T-cell (primary cell): ENCODE results near the gene ZBTB25. TPM values are rescaled to one million over a fixed set of nuclear protein-coding genes. Genes with fewer than 3 reads are reported as not detected.

ENCODE experiments used
- ATAC-seq, 4 experiments: fragments of 200-7000 bp in 3 of 4; fragments of 150-1000 bp in 1 of 4; cut with Tn5 transposase; replicated peaks in 1 of 4; 1 replicate in 3 of 4; 2 replicates in 1 of 4; pipeline ENCODE4 v1.10.0; 2021; ENCODE audit warnings: moderate library complexity in 3 of 4, mild to moderate bottlenecking in 2 of 4, moderate number of reproducible peaks in 1 of 4
- CTCF ChIA-PET, 2 donors: fragments of 300-600 bp; sonication (Branson Sonifier 250); formaldehyde crosslinking; loops; one replicate each; lab custom pipeline; 2022; ENCODE audit warnings: antibody characterized with exemption in 2 of 2; lab: Charles Lee
- POLR2A ChIA-PET, 2 donors: fragments of 300-600 bp; sonication (Branson Sonifier 250); formaldehyde crosslinking; loops; one replicate each; lab custom pipeline; 2022; ENCODE audit warnings: antibody characterized with exemption in 2 of 2; lab: Charles Lee
- DNase-seq, 35 experiments: peaks; one replicate each; pipeline versions ENCODE4 v3.0.0 to v3.0.0-alpha.2; 2013 to 2023
- H3K27ac ChIP-seq: one replicate; pipeline ENCODE4 v1.5.1; 2013; ENCODE audit warnings: low read length
- H3K27me3 ChIP-seq, 2 experiments: replicated peaks in 1 of 2; 1 replicate in 1 of 2; 2 replicates in 1 of 2; pipeline versions ENCODE4 v1.6.1 to v1.7.0; 2013; ENCODE audit warnings: low read length in 1 of 2, mixed read lengths in 1 of 2; ENCODE audit not compliant: control insufficient read depth in 2 of 2, insufficient read depth in 2 of 2; ENCODE audit errors: extremely low read depth in 1 of 2
- H3K36me3 ChIP-seq, 2 donors: 1 replicate in 1 of 2; 2 replicates in 1 of 2; pipeline versions ENCODE4 v1.6.1 to v1.7.0; 2013; ENCODE audit warnings: low read length in 1 of 2; ENCODE audit not compliant: control insufficient read depth in 2 of 2, insufficient read depth in 1 of 2; ENCODE audit errors: extremely low read depth in 1 of 2
- H3K4me1 ChIP-seq, 2 experiments: 1 replicate in 1 of 2; 2 replicates in 1 of 2; pipeline versions ENCODE4 v1.6.1 to v1.7.0; 2013; ENCODE audit warnings: low read length in 2 of 2, mixed read lengths in 1 of 2; ENCODE audit not compliant: insufficient read depth in 2 of 2, control insufficient read depth in 1 of 2; ENCODE audit errors: extremely low read depth in 1 of 2
- H3K4me3 ChIP-seq, 2 donors: 1 replicate in 1 of 2; 2 replicates in 1 of 2; pipeline versions ENCODE4 v1.5.1 to v1.7.0; 2013; ENCODE audit warnings: mild to moderate bottlenecking in 2 of 2, low read length in 1 of 2, moderate library complexity in 1 of 2; ENCODE audit not compliant: control insufficient read depth in 1 of 2; ENCODE audit errors: extremely low read depth in 1 of 2
- H3K9me3 ChIP-seq: 2 replicates; pipeline ENCODE4 v1.7.0; 2013
- H3K27ac Mint-ChIP-seq, 2 donors: one replicate each; pipeline ENCODE4 v1.8.0; 2020 to 2021; ENCODE audit warnings: mild to moderate bottlenecking in 2 of 2, mixed read lengths in 2 of 2
- H3K27me3 Mint-ChIP-seq, 2 donors: one replicate each; pipeline ENCODE4 v1.8.0; 2021 to 2022; ENCODE audit warnings: mixed read lengths in 2 of 2
- H3K36me3 Mint-ChIP-seq: one replicate; pipeline ENCODE4 v1.8.0; 2021; ENCODE audit warnings: mixed read lengths
- H3K4me1 Mint-ChIP-seq, 3 donors: one replicate each; pipeline ENCODE4 v1.8.0; 2020 to 2022; ENCODE audit warnings: mixed read lengths in 3 of 3, mild to moderate bottlenecking in 1 of 3
- H3K4me3 Mint-ChIP-seq, 3 donors: one replicate each; pipeline ENCODE4 v1.8.0; 2020 to 2022; ENCODE audit warnings: mild to moderate bottlenecking in 3 of 3, mixed read lengths in 3 of 3, moderate library complexity in 3 of 3
- H3K9me3 Mint-ChIP-seq, 3 donors: one replicate each; pipeline ENCODE4 v1.8.0; 2020 to 2022; ENCODE audit warnings: mixed read lengths in 3 of 3
- WGBS: methylation state at CpG from one replicate; pipeline ENCODE4 v1.1.5; 2013; ENCODE audit warnings: missing lambda C conversion rate; ENCODE audit not compliant: insufficient coverage; 5-methylcytosine and 5-hydroxymethylcytosine counted together
- total RNA-seq, 35 experiments: library from RNA in 6 of 35; stranded (reverse) in 6 of 35; fragments of 120-200 nt in 1 of 35; gene quantifications; one replicate each; pipeline versions ENCODE4 v1.2.1 to v1.2.4 and lab custom pipeline; 2013 to 2026

Gene ZBTB25
- total RNA-seq, 5 donors from 2014 or later (not counting 1 experiment from before 2014, with no cell fraction given): 48.0 to 71.9 (median 51.2) TPM

- Histone ChIP-seq H3K27me3 (no peaks in the 10 kb centered on the region), H3K36me3 (peaks cover 0 to 9% of the 10 kb centered on the region in 2 donors), H3K4me3 (no peak overlapping the region), H3K27ac (no peak overlapping the region), H3K9me3 (no peaks in the 10 kb centered on the region), H3K4me1 (no peaks in the 10 kb centered on the region)
- DNase-seq: no peak
- Mint-ChIP-seq H3K27me3 (no peaks in the 10 kb centered on the region), H3K4me1 (peaks cover 0 to 14% (median 5%) of the 10 kb centered on the region in 3 donors), H3K4me3 (no peak overlapping the region), H3K9me3 (no peaks in the 10 kb centered on the region), H3K27ac (no peak overlapping the region), H3K36me3 (peaks cover 34% of the 10 kb centered on the region)
- ChIA-PET CTCF (no interaction called here), POLR2A (no interaction called here)
- no peak for ATAC-seq
- 100% methylated on average over 1 of the region's 5 CpGs for WGBS
These were observed 93.4 kb downstream of the ZBTB25 start for GRCh38 chr14:64410084-64410774.

GRCh38 chr14:64409126-64409920 lies 94.3 kb downstream of the ZBTB25 start:
- WGBS: 83% methylated on average over 1 of the region's 7 CpGs

GRCh38 chr14:64407329-64407728 lies 96.3 kb downstream of the ZBTB25 start:
- Mint-ChIP-seq H3K9me3 (no peaks in the 10 kb centered on the region), H3K36me3 (peaks cover 42% of the 10 kb centered on the region), H3K4me1 (peaks cover 0 to 14% (median 5%) of the 10 kb centered on the region in 3 donors), H3K27me3 (no peaks in the 10 kb centered on the region), H3K4me3 (no peak overlapping the region), H3K27ac (no peak overlapping the region)
- no peak for ATAC-seq
- WGBS: no CpG with 5 or more reads among the region's 2 CpGs
- ChIA-PET POLR2A (no interaction called here), CTCF (no interaction called here)
- Histone ChIP-seq H3K27me3 (no peaks in the 10 kb centered on the region), H3K36me3 (peaks cover 0 to 14% of the 10 kb centered on the region in 2 donors), H3K4me1 (no peaks in the 10 kb centered on the region), H3K9me3 (no peaks in the 10 kb centered on the region), H3K4me3 (no peak overlapping the region), H3K27ac (no peak overlapping the region)
- no peak for DNase-seq

More at GRCh38 chr14:64409126-64409920, 94.3 kb downstream of the ZBTB25 start:
- no peak overlapping the region for H3K27ac Mint-ChIP-seq
- ATAC-seq: no peak
- H3K4me3 ChIP-seq: no peak overlapping the region
- H3K36me3 Mint-ChIP-seq: peaks cover 38% of the 10 kb centered on the region
- no peak overlapping the region for H3K4me3 Mint-ChIP-seq
- H3K4me1 Mint-ChIP-seq: peaks cover 0 to 14% (median 5%) of the 10 kb centered on the region in 3 donors
- H3K4me1 ChIP-seq: no peaks in the 10 kb centered on the region
- H3K9me3 ChIP-seq: no peaks in the 10 kb centered on the region
- ChIA-PET CTCF (no interaction called here), POLR2A (no interaction called here)
- peaks cover 0 to 9% of the 10 kb centered on the region in 2 donors for H3K36me3 ChIP-seq
- H3K27ac ChIP-seq: no peak overlapping the region
- H3K9me3 Mint-ChIP-seq: no peaks in the 10 kb centered on the region
- no peaks in the 10 kb centered on the region for H3K27me3 Mint-ChIP-seq
- no peak for DNase-seq
- no peaks in the 10 kb centered on the region for H3K27me3 ChIP-seq

GRCh38 chr14:64405295-64405694 lies 98.3 kb downstream of the ZBTB25 start:
- no peak overlapping the region for H3K4me3 ChIP-seq
- H3K4me1 Mint-ChIP-seq: peaks cover 0 to 6% (median 0%) of the 10 kb centered on the region in 3 donors
- DNase-seq: no peak
- H3K27me3 Mint-ChIP-seq: no peaks in the 10 kb centered on the region
- no peak for ATAC-seq
- no peaks in the 10 kb centered on the region for H3K9me3 ChIP-seq
- peaks cover 0 to 7% of the 10 kb centered on the region in 2 donors for H3K36me3 ChIP-seq
- no peaks in the 10 kb centered on the region for H3K4me1 ChIP-seq
- H3K9me3 Mint-ChIP-seq: no peaks in the 10 kb centered on the region
- ChIA-PET CTCF (no interaction called here), POLR2A (no interaction called here)
- H3K36me3 Mint-ChIP-seq: peaks cover 35% of the 10 kb centered on the region
- H3K4me3 Mint-ChIP-seq: no peak overlapping the region
- 100% methylated on average over 2 of the region's 4 CpGs for WGBS
- no peak overlapping the region for H3K27ac ChIP-seq
- H3K27me3 ChIP-seq: no peaks in the 10 kb centered on the region
- no peak overlapping the region for H3K27ac Mint-ChIP-seq

GRCh38 chr14:64401949-64402348 lies 101.7 kb downstream of the ZBTB25 start:
- Mint-ChIP-seq H3K9me3 (no peaks in the 10 kb centered on the region), H3K4me3 (no peak overlapping the region), H3K27me3 (no peaks in the 10 kb centered on the region), H3K27ac (no peak overlapping the region), H3K4me1 (peaks cover 0 to 6% (median 0%) of the 10 kb centered on the region in 3 donors), H3K36me3 (peaks cover 33% of the 10 kb centered on the region)
- WGBS: no CpG with 5 or more reads among the region's 1 CpG
- Histone ChIP-seq H3K27ac (no peak overlapping the region), H3K4me1 (no peaks in the 10 kb centered on the region), H3K27me3 (no peaks in the 10 kb centered on the region), H3K36me3 (peaks cover 0 to 7% of the 10 kb centered on the region in 2 donors), H3K4me3 (no peak overlapping the region), H3K9me3 (no peaks in the 10 kb centered on the region)
- POLR2A ChIA-PET: no interaction called here
- ATAC-seq (no peak), DNase-seq (no peak)
- CTCF ChIA-PET: interaction anchor here in 1 of 2 donors (1.0 kb wide), 3 partner anchors 14 to 111 kb away, joined by 3 to 6 read pairs (median 5); partner anchors contain the start of gene MTHFD1

- DNase-seq: no peak
- no peak overlapping the region for H3K27ac Mint-ChIP-seq
- peaks cover 0 to 6% (median 0%) of the 10 kb centered on the region in 3 donors for H3K4me1 Mint-ChIP-seq
- ChIA-PET POLR2A (interaction anchor here in 1 of 2 donors (0.7 kb wide), 1 partner anchor 194 kb away, joined by 15 read pairs; no protein-coding TSS in a partner anchor), CTCF (interaction anchor here (0.6 to 1.1 kb wide), 5 partner anchors 13 to 755 kb away, joined by 3 to 6 read pairs (median 3); partner anchors contain the start of gene MTHFD1 (in 1 of the 2))
- Histone ChIP-seq H3K36me3 (peaks cover 0 to 7% of the 10 kb centered on the region in 2 donors), H3K9me3 (no peaks in the 10 kb centered on the region), H3K27ac (no peak overlapping the region), H3K4me1 (no peaks in the 10 kb centered on the region), H3K4me3 (no peak overlapping the region), H3K27me3 (no peaks in the 10 kb centered on the region)
- H3K36me3 Mint-ChIP-seq: peaks cover 27% of the 10 kb centered on the region
- no peaks in the 10 kb centered on the region for H3K27me3 Mint-ChIP-seq
- H3K4me3 Mint-ChIP-seq: no peak overlapping the region
- ATAC-seq: no peak
- WGBS: no CpG with 5 or more reads among the region's 6 CpGs
- no peaks in the 10 kb centered on the region for H3K9me3 Mint-ChIP-seq
These were observed 102.7 kb downstream of the ZBTB25 start for GRCh38 chr14:64400829-64401459.
